Caco-2 (cell line): ENCODE data around the gene TTC8. TPM values are rescaled to one million over a fixed set of nuclear protein-coding genes. Genes with fewer than 3 reads are reported as not detected.

Source experiments
- BruUV-seq: library from RNA; stranded (reverse); fragments of 400-500 nt; replicated peaks from 2 replicates; lab custom pipeline; 2021; lab: Mats Ljungman, UMichigan
- CTCF ChIA-PET: fragments of 300-600 bp; sonication (Branson Sonifier 250); formaldehyde crosslinking; loops from one replicate; lab custom pipeline; 2022; ENCODE audit warnings: antibody characterized with exemption; lab: Charles Lee
- POLR2A ChIA-PET: fragments of 300-600 bp; sonication (Branson Sonifier 250); formaldehyde crosslinking; loops from one replicate; lab custom pipeline; 2022; ENCODE audit warnings: antibody characterized with exemption; lab: Charles Lee
- DNase-seq, 2 experiments: peaks; one replicate each; pipeline versions ENCODE4 v3.0.0 to v3.0.0-alpha.2; 2020 to 2022
- H3K27me3 ChIP-seq: replicated peaks from 2 replicates; pipeline ENCODE4 v1.6.0; 2011; ENCODE audit warnings: low read length; ENCODE audit not compliant: control insufficient read depth, insufficient read depth
- H3K36me3 ChIP-seq: 2 replicates; pipeline ENCODE4 v1.5.1; 2011; ENCODE audit warnings: low read length; ENCODE audit not compliant: control insufficient read depth, insufficient read depth
- H3K4me1 ChIP-seq: fragments of 250-450 bp; sonication (Bioruptor Pico); 2 replicates; pipeline ENCODE4 v1.5.1; 2020; ENCODE audit warnings: mild to moderate bottlenecking
- H3K4me3 ChIP-seq: 2 replicates; pipeline ENCODE4 v1.5.1; 2011; ENCODE audit warnings: low read depth, mild to moderate bottlenecking, control low read depth, low read length
- H3K9me3 ChIP-seq: fragments of 250-450 bp; sonication (Bioruptor Pico); 2 replicates; pipeline ENCODE4 v1.5.1; 2020; ENCODE audit warnings: mild to moderate bottlenecking, moderate library complexity
- H3K27ac Mint-ChIP-seq: one replicate; pipeline ENCODE4 v1.8.0; 2022; ENCODE audit warnings: mixed read lengths; ENCODE audit not compliant: unreplicated experiment
- H3K27me3 Mint-ChIP-seq: one replicate; pipeline ENCODE4 v1.8.0; 2022; ENCODE audit warnings: mixed read lengths; ENCODE audit not compliant: insufficient read depth, unreplicated experiment
- H3K36me3 Mint-ChIP-seq: one replicate; pipeline ENCODE4 v1.8.0; 2022; ENCODE audit warnings: mild to moderate bottlenecking, mixed read lengths; ENCODE audit not compliant: insufficient read depth, unreplicated experiment
- H3K4me1 Mint-ChIP-seq: one replicate; pipeline ENCODE4 v1.8.0; 2022; ENCODE audit warnings: low read depth, mixed read lengths; ENCODE audit not compliant: unreplicated experiment
- H3K4me3 Mint-ChIP-seq: one replicate; pipeline ENCODE4 v1.8.0; 2022; ENCODE audit warnings: mild to moderate bottlenecking, moderate library complexity, mixed read lengths; ENCODE audit not compliant: unreplicated experiment
- H3K9me3 Mint-ChIP-seq: one replicate; pipeline ENCODE4 v1.8.0; 2022; ENCODE audit warnings: mixed read lengths; ENCODE audit not compliant: unreplicated experiment
- CTCF ChIP-seq, 2 experiments: fragments of 200-600 bp in 1 of 2; IDR thresholded peaks; 1 replicate in 1 of 2; 2 replicates in 1 of 2; pipeline versions ENCODE4 v1.5.1 to v1.8.0; 2011 to 2022; ENCODE audit warnings: antibody characterized with exemption in 1 of 2, control low read depth in 1 of 2, inconsistent platforms in 1 of 2, low read depth in 1 of 2, low read length in 1 of 2, mild to moderate bottlenecking in 1 of 2, moderate library complexity in 1 of 2; ENCODE audit not compliant: insufficient read depth in 1 of 2, severe bottlenecking in 1 of 2, unreplicated experiment in 1 of 2
- intact Hi-C: fragments of 100-400 bp; cut with micrococcal nuclease; formaldehyde crosslinking; loops from one replicate; pipeline ENCODE4 v1.10.0; 2022; ENCODE audit not compliant: unreplicated experiment
- total RNA-seq: library from RNA; stranded (reverse); gene quantifications from 2 replicates; pipeline ENCODE4 v1.2.3, GENCODE V29; 2022

TTC8 gene
- total RNA-seq, 1 experiment from 2014 or later, result 13.6 TPM

GRCh38 chr14:88877192-88877591 lies 52.7 kb downstream of the TTC8 start:
- no peaks in the 10 kb centered on the region for H3K9me3 ChIP-seq
- H3K27ac Mint-ChIP-seq, result no peak overlapping the region
- CTCF ChIA-PET, result no interaction called here
- no peaks in the 10 kb centered on the region for H3K36me3 Mint-ChIP-seq
- DNase-seq, result no peak
- no peak for TF ChIP-seq CTCF (IDR thresholded peaks at IDR 0.05; ENCODE audit: insufficient read depth in 1 of 2, low read depth in 1 of 2, low read length in 1 of 2, severe bottlenecking in 1 of 2, unreplicated experiment in 1 of 2)
- intact Hi-C loops, result no loop called here
- no TSS peak for BruUV-seq
- peaks cover 9% of the 10 kb centered on the region for H3K9me3 Mint-ChIP-seq
- H3K4me3 Mint-ChIP-seq, result no peak overlapping the region
- H3K4me1 Mint-ChIP-seq, result no peaks in the 10 kb centered on the region
- no peaks in the 10 kb centered on the region for H3K27me3 Mint-ChIP-seq
- no peaks in the 10 kb centered on the region for H3K27me3 ChIP-seq
- POLR2A ChIA-PET, result no interaction called here
- H3K4me3 ChIP-seq, result no peak overlapping the region
- no peaks in the 10 kb centered on the region for H3K36me3 ChIP-seq
- no peaks in the 10 kb centered on the region for H3K4me1 ChIP-seq

GRCh38 chr14:88879022-88879421 lies 54.6 kb downstream of the TTC8 start:
- no peaks in the 10 kb centered on the region for H3K4me1 Mint-ChIP-seq
- H3K4me3 Mint-ChIP-seq, result no peak overlapping the region
- H3K36me3 Mint-ChIP-seq, result no peaks in the 10 kb centered on the region
- no peaks in the 10 kb centered on the region for H3K27me3 Mint-ChIP-seq
- no peak overlapping the region for H3K27ac Mint-ChIP-seq
- TF ChIP-seq CTCF (IDR thresholded peaks at IDR 0.05; ENCODE audit: insufficient read depth in 1 of 2, low read depth in 1 of 2, low read length in 1 of 2, severe bottlenecking in 1 of 2, unreplicated experiment in 1 of 2), result no peak
- H3K4me1 ChIP-seq, result no peaks in the 10 kb centered on the region
- no peak for DNase-seq
- no peaks in the 10 kb centered on the region for H3K9me3 ChIP-seq
- CTCF ChIA-PET, result no interaction called here
- intact Hi-C loops, result no loop called here
- BruUV-seq, result no TSS peak
- H3K9me3 Mint-ChIP-seq, result peaks cover 19% of the 10 kb centered on the region
- H3K4me3 ChIP-seq, result no peak overlapping the region
- POLR2A ChIA-PET, result no interaction called here
- H3K36me3 ChIP-seq, result no peaks in the 10 kb centered on the region
- H3K27me3 ChIP-seq, result no peaks in the 10 kb centered on the region

- POLR2A ChIA-PET, result no interaction called here
- H3K27me3 Mint-ChIP-seq, result no peaks in the 10 kb centered on the region
- Histone ChIP-seq H3K36me3 (no peaks in the 10 kb centered on the region), H3K9me3 (no peaks in the 10 kb centered on the region), H3K27me3 (no peaks in the 10 kb centered on the region), H3K4me3 (no peak overlapping the region), H3K4me1 (no peaks in the 10 kb centered on the region)
- CTCF ChIA-PET, result no interaction called here
- no peaks in the 10 kb centered on the region for H3K4me1 Mint-ChIP-seq
- no peak for TF ChIP-seq CTCF (IDR thresholded peaks at IDR 0.05; ENCODE audit: insufficient read depth in 1 of 2, low read depth in 1 of 2, low read length in 1 of 2, severe bottlenecking in 1 of 2, unreplicated experiment in 1 of 2)
- intact Hi-C loops, result no loop called here
- peaks cover 26% of the 10 kb centered on the region for H3K9me3 Mint-ChIP-seq
- no peak overlapping the region for H3K4me3 Mint-ChIP-seq
- no peak for DNase-seq
- H3K36me3 Mint-ChIP-seq, result no peaks in the 10 kb centered on the region
- no peak overlapping the region for H3K27ac Mint-ChIP-seq
- no TSS peak for BruUV-seq
Observed at GRCh38 chr14:88882236-88882635, 57.8 kb downstream of the TTC8 start.
